ENCODE data around the gene CMIP. TPM values are rescaled to one million over a fixed set of nuclear protein-coding genes. Genes with fewer than 3 reads are reported as not detected.

Gene CMIP
- total RNA-seq, 1 donor from 2014 or later = 10.5 TPM

- no peak for DNase-seq (ENCODE audit: missing footprints)
- ATAC-seq = no peak
- intact Hi-C loops (cut with DNase I) = no loop called here
Measured at GRCh38 chr16:81564421-81564911, 119.9 kb downstream of the CMIP start.

DNA sequence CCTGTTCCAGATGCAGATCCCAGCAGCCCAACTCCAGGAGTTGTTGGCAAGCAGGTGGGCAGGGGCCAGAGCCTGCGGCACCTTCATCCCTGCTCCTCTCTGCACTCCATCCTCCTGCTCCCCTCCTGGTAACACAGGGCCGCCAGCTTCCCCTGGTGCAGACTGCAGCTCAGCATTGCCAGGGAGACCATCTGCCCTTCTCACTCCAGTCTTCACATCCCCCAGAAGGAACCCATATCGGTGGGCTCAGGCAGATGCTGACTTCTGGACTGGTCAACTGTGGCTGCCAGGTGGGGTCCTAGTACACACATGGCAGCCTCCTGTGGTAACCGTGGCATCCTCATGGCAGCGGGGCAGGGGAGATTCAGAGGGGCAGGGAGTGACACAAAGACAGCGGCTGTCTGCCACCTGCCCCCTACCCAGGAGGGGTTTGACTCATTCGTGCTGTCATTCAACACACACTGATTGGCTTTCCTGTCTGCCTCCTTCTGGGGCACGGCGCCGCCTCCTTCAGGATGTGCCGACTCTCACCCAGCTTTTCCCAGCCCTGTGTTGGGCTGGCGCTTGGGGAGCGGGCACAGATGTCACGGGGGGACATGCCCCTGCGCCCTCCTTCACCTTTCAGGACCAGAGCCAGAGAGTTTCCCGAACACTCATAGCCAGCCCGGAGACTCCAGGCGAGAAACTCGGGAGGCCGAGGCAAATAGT, 120.9 kb downstream of the CMIP start:
- no peak for ATAC-seq
- no peak for DNase-seq (ENCODE audit: missing footprints)
- intact Hi-C loops (cut with DNase I) = loop anchor here (5.0 kb wide), 1 partner anchor 47 kb away; no protein-coding TSS in a partner anchor

DNA sequence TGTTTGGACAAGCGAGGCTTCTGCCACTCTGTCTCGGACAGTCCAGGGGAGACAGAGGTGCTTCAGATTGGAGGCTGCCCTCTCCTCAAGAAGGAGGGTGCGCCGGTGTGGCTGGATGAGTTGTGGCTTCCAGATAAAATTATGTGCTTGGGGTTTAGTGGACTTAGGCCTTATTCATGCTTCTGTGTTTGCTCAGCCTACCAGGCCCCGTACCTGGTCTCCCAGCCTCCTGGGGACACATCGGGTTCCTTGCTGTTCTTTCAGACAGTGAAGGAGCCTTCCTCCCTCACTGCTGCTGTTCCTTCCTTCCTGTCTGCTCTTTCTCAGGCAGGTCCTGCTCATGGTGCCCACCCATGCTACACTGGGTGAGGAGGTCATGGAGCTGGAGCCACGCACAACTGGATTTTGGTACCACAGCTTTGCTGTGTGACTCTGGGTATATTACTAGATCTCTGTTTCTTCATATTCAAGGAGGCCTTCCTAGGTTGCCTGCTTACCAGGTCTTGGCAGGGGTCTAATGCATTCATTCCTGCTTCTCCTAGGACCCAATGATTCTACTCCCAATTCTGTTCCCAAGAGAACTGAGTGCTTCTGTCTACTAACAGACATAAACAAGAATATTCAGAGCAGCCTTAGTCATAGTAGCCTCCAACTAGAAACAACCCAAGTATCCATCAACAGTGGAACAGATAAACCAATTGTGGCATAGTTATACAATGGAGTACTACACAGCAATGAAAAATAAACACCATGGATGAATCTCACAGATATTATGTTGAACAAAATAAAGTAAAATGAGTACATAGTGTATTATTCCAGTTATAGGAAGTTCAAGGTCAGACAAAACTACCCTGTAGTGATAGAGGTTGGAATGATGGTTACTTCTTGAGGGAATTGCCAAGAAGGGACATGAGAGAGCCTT, 121.7 kb downstream of the CMIP start:
- DNase-seq (ENCODE audit: missing footprints) (no peak), ATAC-seq (no peak)
- intact Hi-C loops (cut with DNase I) = loop anchor here (5.0 kb wide), 1 partner anchor 46 kb away; no protein-coding TSS in a partner anchor

DNA sequence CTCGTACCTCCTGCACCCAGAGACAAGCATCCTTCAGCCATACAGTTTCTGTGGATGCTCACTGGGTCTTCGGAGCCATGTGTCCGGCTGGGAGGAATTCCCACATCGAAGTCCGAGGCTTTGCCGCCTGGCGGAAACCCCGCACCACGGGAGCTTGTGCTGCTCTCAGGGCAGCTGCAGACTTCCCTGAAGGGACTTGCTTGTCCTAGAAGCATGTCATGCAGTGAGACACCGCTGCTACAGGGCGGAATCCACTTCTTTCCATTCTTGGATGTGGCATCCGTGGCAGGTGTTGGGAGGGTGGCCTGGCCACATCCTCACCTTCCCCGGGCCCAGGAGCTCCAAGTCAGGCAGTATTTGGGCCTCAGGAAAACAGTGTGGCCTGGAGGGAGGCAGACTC, 122.5 kb downstream of the CMIP start:
- ATAC-seq (no peak), DNase-seq (ENCODE audit: missing footprints) (no peak)
- intact Hi-C loops (cut with DNase I) = loop anchor here (5.0 kb wide), 1 partner anchor 45 kb away; no protein-coding TSS in a partner anchor

DNA sequence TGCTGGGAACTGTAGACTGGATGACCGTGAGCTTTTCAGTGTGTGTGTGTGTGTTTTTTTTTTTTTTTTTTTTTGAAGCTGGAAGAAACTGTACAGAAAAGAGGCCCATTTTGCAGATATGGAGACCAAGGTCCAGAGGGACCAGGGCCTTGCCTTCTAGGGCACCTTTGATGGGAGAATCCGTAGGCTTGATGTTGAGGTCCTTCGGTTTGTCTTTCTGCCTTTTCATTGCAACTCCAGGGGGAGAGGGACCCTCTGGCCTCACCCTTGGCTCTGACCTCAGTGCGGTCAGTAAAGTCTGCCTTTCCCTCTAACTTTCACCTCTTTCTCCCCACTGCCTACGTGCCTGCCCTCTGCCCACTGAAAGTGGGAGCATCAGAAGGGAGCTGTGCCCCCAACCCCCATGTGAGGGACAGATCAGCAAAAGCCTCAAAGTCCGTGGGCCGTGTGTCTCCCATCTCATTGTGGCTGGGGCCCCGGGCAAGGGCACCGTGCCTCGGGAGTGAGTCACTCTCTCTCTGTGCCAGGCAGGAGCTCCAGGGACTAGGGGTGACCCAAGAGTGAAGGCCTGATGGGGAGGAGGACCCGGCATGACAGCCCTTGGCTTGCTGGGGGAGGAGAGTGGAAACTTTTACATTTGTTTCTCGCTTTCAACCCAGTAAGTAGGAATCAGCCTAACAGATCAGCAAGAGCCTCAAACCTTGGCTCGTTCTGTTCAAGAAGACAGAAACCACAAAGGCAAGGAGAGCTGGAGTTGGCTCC, 123.6 kb downstream of the CMIP start:
- DNase-seq (ENCODE audit: missing footprints) = no peak
- peak; percentile 47 for ATAC-seq
- intact Hi-C loops (cut with DNase I) = loop anchor here (5.0 kb wide), 1 partner anchor 44 kb away; no protein-coding TSS in a partner anchor

GRCh38 chr16:81568749-81569087, 124.1 kb downstream of the CMIP start:
- intact Hi-C loops (cut with DNase I) = loop anchor here (5.0 kb wide), 1 partner anchor 44 kb away; no protein-coding TSS in a partner anchor
- DNase-seq (ENCODE audit: missing footprints) (no peak), ATAC-seq (no peak)

GRCh38 chr16:81569361-81570034, 124.9 kb downstream of the CMIP start:
- intact Hi-C loops (cut with DNase I) = loop anchor here (5.0 kb wide), 1 partner anchor 43 kb away; no protein-coding TSS in a partner anchor
- DNase-seq (ENCODE audit: missing footprints) = no peak
- ATAC-seq = no peak

GRCh38 chr16:81570151-81570846, 125.7 kb downstream of the CMIP start:
- ATAC-seq (no peak), DNase-seq (ENCODE audit: missing footprints) (no peak)
- intact Hi-C loops (cut with DNase I) = no loop called here

GRCh38 chr16:81571175-81571574, 126.6 kb downstream of the CMIP start:
- ATAC-seq = no peak
- DNase-seq (ENCODE audit: missing footprints) = no peak
- intact Hi-C loops (cut with DNase I) = no loop called here

DNA sequence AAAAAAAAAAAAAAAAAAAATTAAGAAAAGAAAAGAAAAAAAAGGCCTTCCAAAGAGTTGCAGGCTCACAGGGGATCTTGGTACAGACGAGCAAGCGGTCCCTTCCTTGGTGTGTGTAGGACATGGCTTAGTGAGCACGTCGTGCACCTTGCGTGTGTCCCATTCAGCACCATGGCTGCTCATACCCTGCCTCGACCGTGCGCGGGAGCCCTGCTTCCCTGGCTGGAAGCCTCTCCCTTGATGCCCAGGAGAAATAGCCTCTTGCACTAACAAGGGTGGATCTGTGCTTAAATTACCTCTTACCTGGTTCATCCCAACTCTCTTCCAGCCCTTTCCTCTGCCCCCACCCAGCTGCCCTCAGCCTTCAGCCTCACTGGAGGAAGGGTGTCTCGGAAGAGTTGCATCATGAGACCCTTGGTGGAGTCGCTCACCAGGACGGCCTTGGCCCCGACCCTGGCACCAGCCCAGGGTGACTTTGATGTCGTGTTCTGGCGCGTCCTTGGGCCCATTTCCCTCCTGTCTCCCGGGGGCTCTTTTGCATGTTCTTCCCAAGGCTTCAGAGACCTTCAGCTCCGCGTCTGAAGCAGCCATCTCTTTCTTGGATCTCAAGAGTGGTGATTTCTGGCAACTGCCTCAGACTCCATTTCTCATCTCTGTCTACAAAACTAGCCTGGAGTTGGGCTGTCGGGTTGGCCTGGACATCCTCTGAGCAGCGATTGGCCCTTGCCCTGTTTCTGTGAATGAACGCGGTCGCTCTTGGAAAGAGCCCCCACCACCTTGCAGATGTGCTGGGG, 127.2 kb downstream of the CMIP start:
- ATAC-seq (no peak), DNase-seq (ENCODE audit: missing footprints) (no peak)
- intact Hi-C loops (cut with DNase I) = no loop called here

DNA sequence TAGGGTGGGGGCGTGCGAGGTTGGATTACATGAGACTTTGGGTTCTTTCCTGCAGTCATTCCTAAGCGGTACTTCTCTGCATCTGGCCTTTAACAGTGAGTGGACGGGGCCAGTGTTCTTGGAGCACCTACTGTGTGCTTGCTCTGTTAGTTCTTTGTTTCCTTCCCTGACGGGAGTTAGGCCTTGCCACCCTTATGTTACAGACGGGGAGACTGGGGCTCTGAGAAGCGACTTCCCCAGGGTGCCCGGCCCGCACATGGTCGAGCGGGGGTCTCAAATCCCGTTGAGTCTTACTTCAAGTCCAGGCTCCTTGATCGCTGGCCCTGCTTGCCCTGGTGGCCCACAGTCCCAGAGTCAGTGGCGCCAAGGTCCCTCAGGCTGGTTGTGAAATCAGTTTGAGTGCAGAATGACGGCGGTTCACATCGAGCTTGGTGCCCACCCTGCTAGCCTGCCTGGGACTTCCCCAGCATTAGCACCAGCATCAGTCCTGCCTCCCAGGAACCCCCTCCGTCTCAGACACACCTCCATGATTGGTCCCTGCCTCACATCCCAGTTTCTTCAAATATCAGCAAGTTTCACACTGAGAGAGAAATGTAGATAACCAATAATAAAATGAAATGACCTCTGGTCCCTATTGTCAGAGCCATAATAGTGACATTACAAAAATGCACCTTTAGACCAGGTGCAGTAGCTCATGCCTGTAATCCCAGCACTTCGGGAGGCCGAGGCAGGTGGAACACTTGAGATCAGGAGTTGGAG, 128.0 kb downstream of the CMIP start:
- no peak for ATAC-seq
- intact Hi-C loops (cut with DNase I) = no loop called here
- no peak for DNase-seq (ENCODE audit: missing footprints)

DNA sequence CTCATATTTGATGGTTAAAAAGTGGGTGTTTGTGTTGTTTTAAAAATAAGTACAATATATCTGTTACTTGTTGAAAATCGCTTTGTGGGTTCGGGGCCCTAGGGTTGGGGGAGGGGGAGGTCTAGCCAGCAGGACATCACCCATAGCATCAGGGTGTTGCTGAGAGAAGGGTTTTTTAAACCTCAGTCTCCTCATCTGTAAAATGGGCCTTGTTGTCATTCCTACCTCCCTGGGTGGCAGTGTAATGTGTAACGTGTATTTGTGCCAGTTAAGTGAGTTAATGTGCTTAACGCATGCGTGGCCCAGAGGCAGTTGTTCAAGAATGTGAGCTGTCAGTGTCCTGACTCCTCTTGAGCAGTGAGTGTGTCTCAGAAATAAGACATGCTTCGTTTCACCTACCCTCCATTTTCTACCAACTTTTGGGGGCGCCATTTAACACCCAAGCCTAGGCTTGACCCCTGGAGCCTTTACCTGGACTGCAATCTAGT, 129.0 kb downstream of the CMIP start:
- DNase-seq (ENCODE audit: missing footprints) = no peak
- ATAC-seq = no peak
- intact Hi-C loops (cut with DNase I) = no loop called here

GRCh38 chr16:81574168-81574567, 129.6 kb downstream of the CMIP start:
- peak; percentile 28 for ATAC-seq
- no peak for DNase-seq (ENCODE audit: missing footprints)
- intact Hi-C loops (cut with DNase I) = no loop called here

DNA sequence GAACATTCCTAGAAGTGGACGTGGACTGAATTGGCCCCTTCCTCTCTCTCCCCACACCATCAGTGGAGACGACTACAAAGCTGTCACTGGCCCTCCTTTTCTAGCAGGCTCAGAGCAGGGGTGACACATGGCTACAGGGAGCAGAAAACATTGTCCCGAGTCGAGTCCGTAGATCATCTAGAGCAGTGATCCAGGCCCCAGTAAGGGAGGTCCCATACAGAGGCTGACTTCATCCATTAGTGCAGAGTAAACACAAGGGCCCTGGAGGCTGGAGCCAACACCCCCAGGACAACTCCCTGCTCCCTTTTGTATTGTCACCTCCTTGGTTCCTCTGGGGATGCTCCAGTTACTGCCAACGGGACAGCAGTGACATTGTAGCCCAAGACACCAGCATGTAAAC, 130.7 kb downstream of the CMIP start:
- DNase-seq (ENCODE audit: missing footprints) (no peak), ATAC-seq (no peak)
- intact Hi-C loops (cut with DNase I) = no loop called here

GRCh38 chr16:81575834-81576233, 131.2 kb downstream of the CMIP start:
- intact Hi-C loops (cut with DNase I) = no loop called here
- DNase-seq (ENCODE audit: missing footprints) = no peak
- ATAC-seq = no peak

GRCh38 chr16:81576696-81577095, 132.1 kb downstream of the CMIP start:
- DNase-seq (ENCODE audit: missing footprints) (no peak), ATAC-seq (no peak)
- intact Hi-C loops (cut with DNase I) = no loop called here

Measured in Right ventricle myocardium inferior (tissue), 1 donor.